GM12878 (cell line): ENCODE results near the gene DCUN1D4.

Source experiments
- CTCF ChIP-seq, 3 experiments: IDR thresholded peaks in 2 of 3; conservative IDR thresholded peaks in 1 of 3; 2 replicates each; pipeline ENCODE4 v1.5.1; 2011; ENCODE audit warnings: low read depth in 3 of 3, low read length in 3 of 3, mild to moderate bottlenecking in 3 of 3, control low read depth in 2 of 3, moderate library complexity in 2 of 3, inconsistent platforms in 1 of 3, mixed read lengths in 1 of 3; ENCODE audit not compliant: control insufficient read depth in 2 of 3, insufficient read depth in 1 of 3; ENCODE audit errors: extremely low read depth in 1 of 3
- FOS ChIP-seq: IDR thresholded peaks from 3 replicates; pipeline ENCODE4 v1.6.1; 2011; ENCODE audit warnings: borderline replicate concordance; ENCODE audit not compliant: insufficient read length; ENCODE audit errors: extremely low read depth
- POLR2AphosphoS5 ChIP-seq: IDR thresholded peaks from 2 replicates; pipeline ENCODE4 v1.6.1; 2011; ENCODE audit warnings: mild to moderate bottlenecking, low read length, inconsistent platforms
- USF1 ChIP-seq: IDR thresholded peaks from 2 replicates; pipeline ENCODE4 v1.6.1; 2011; ENCODE audit warnings: borderline replicate concordance, low read depth, mild to moderate bottlenecking, moderate library complexity, mixed read lengths, low read length; ENCODE audit not compliant: insufficient read depth; ENCODE audit errors: extremely low read length

- no peak for TF ChIP-seq POLR2AphosphoS5
- TF ChIP-seq CTCF (IDR thresholded peaks at IDR 0.05 in 2 of 3, conservative IDR thresholded peaks at IDR 0.05 in 1 of 3; ENCODE audit: control insufficient read depth in 2 of 3, extremely low read depth in 1 of 3, insufficient read depth in 1 of 3, low read depth in 3 of 3, low read length in 3 of 3), result no peak
- no peak for TF ChIP-seq USF1
- TF ChIP-seq FOS, result no peak
Observed at GRCh38 chr4:51884606-51885005, 41.7 kb downstream of the DCUN1D4 start.
